GM19372 (cell line): ENCODE measurements around the gene URGCP.
"Not testable (repeated sequence)": the region's sequence is repeated elsewhere in the genome, so short reads cannot be mapped to it uniquely, and the experiment has no call there.

ENCODE experiments used
- ATAC-seq: cut with Tn5 transposase; IDR thresholded peaks from one replicate; pipeline ENCODE4 v1.9.1; 2021; ENCODE audit warnings: mild to moderate bottlenecking, low read depth, moderate library complexity; ENCODE audit not compliant: unreplicated experiment

Gene URGCP

GRCh38 chr7:43838201-43838658, 68.2 kb downstream of the URGCP start:
- ATAC-seq, result no peak

- no peak for ATAC-seq
Observed at GRCh38 chr7:43834463-43835251, 71.7 kb downstream of the URGCP start.

GRCh38 chr7:43830917-43831316, 75.5 kb downstream of the URGCP start:
- ATAC-seq, result not testable (repeated sequence)
